ENCODE measurements around the gene FGGY.
"Not testable (repeated sequence)": the region's sequence is repeated elsewhere in the genome, so short reads cannot be mapped to it uniquely, and the experiment has no call there.

FGGY gene

GRCh38 chr1:59556802-59557548 lies 260.1 kb downstream of the FGGY start:
- no peak for TF ChIP-seq CTCF (conservative IDR thresholded peaks at IDR 0.05)
- H3K27ac ChIP-seq, result no peak overlapping the region

- TF ChIP-seq CTCF (conservative IDR thresholded peaks at IDR 0.05), result no peak
- H3K27ac ChIP-seq, result no peak overlapping the region
Measured at GRCh38 chr1:59557549-59557885, 260.6 kb downstream of the FGGY start.

GRCh38 chr1:59558580-59558979 lies 261.7 kb downstream of the FGGY start:
- H3K27ac ChIP-seq, result not testable (repeated sequence)

- H3K27ac ChIP-seq, result no peak overlapping the region
- no peak for TF ChIP-seq CTCF (conservative IDR thresholded peaks at IDR 0.05)
Measured at GRCh38 chr1:59560807-59561450, 264.0 kb downstream of the FGGY start.

- H3K27ac ChIP-seq, result no peak overlapping the region
- TF ChIP-seq CTCF (conservative IDR thresholded peaks at IDR 0.05), result no peak
Measured at GRCh38 chr1:59561796-59562195, 264.9 kb downstream of the FGGY start.

GRCh38 chr1:59564192-59564891 lies 267.4 kb downstream of the FGGY start:
- no peak overlapping the region for H3K27ac ChIP-seq
- no peak for TF ChIP-seq CTCF (conservative IDR thresholded peaks at IDR 0.05)

- TF ChIP-seq CTCF (conservative IDR thresholded peaks at IDR 0.05), result no peak
- H3K27ac ChIP-seq, result no peak overlapping the region
Measured at GRCh38 chr1:59565611-59566410, 268.9 kb downstream of the FGGY start.

All from VCaP (cell line).